Activated gamma-delta T cell (primary cell): ENCODE results near the gene CTXND1.
"Not testable (repeated sequence)": the region's sequence is repeated elsewhere in the genome, so short reads cannot be mapped to it uniquely, and the experiment has no call there.

Experiments
- DNase-seq: peaks from one replicate; lab custom pipeline; 2025; lab: John Stamatoyannopoulos, UW

CTXND1 gene

GRCh38 chr15:80159301-80159700 lies 92.7 kb downstream of the CTXND1 start:
- no peak for DNase-seq

GRCh38 chr15:80157215-80157614 lies 94.8 kb downstream of the CTXND1 start:
- DNase-seq = no peak

DNA sequence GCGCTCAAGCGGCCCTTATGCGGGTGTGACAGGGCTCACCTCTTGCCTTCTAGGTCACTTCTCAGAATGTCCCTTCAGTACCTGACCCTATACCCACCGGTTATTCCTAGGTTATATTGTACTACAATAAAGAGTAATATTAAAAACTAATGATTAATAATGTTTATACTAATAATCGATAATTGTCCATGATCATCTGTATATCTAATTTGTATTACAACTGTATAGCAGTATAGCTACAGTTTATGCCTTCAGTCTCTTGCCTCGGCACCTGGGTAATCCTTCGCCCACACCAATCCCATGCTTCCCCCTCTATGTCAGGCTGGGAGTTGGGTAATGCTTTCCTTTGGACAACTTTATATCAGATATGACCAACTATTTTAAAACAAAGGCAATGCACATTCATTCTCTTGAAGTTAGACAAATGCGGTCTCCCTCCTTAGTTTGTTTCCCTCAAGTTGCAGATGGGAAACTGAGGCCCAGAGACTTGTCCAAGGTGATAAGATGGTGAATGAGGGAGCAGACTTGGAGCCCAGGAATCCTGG lies 95.8 kb downstream of the CTXND1 start:
- DNase-seq = no peak

DNA sequence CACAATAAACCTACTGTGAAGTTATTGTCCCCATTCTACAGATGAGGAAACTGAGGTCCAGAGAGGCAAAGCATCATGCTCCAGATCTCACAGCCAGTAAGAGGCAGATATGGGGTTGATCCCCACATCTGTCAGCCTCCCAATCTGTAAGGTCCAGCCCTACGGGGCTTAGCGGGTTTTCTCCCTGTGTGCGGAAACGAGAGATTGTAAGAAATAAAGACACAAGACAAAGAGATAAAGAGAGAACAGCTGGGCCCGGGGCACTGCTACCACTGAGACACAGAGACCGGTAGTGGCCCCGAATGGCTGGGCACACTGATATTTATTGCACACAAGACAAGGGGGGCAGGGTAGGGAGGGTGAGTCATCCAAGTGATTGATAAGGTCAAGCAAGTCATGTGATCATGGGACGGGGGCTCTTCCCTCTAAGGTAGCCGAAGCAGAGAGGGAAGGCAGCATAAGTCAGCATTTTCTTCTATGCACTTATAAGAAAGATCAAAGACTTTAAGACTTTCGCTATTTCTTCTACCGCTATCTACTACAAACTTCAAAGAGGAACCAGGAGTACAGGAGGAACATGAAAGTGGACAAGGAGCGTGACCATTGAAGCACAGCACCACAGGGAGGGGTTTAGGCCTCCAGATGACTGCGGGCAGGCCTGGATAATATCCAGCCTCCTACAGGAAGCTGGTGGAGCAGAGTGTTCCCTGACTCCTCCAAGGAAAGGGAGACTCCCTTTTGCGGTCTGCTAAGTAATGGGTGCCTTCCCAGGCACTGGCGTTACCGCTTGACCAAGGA lies 96.4 kb downstream of the CTXND1 start:
- not testable (repeated sequence) for DNase-seq

DNA sequence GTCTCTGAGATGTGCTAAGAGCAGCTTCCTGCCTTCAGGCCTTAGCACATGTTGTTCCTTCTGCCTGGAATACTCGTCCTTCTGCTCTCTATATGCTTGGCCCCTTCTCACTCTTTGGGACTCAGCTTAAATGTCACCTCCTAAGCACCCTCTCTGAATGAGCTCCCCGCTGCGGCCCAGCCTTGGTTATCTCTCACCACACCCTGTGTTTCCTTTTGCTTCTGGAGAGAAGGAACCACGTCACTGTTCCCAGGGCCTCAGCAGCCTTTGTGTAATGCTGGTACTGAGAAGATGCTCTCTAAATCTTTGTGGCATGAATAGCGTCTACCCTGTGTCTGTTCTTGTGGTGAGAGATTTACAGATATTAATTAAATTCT lies 97.0 kb downstream of the CTXND1 start:
- no peak for DNase-seq

- DNase-seq = no peak
Measured at GRCh38 chr15:80154336-80154735, 97.7 kb downstream of the CTXND1 start.

- DNase-seq = no peak
Measured at GRCh38 chr15:80153900-80154299, 98.1 kb downstream of the CTXND1 start.

GRCh38 chr15:80152896-80153876 lies 98.8 kb downstream of the CTXND1 start, which contains the start of gene FAH:
Gene FAH (plus strand): TSS chr15:80152999. CDS start chr15:80153055, 56 bp downstream.
- DNase-seq = no peak

GRCh38 chr15:80152180-80152895 lies 99.7 kb downstream of the CTXND1 start:
- DNase-seq = peak; percentile 86

DNA sequence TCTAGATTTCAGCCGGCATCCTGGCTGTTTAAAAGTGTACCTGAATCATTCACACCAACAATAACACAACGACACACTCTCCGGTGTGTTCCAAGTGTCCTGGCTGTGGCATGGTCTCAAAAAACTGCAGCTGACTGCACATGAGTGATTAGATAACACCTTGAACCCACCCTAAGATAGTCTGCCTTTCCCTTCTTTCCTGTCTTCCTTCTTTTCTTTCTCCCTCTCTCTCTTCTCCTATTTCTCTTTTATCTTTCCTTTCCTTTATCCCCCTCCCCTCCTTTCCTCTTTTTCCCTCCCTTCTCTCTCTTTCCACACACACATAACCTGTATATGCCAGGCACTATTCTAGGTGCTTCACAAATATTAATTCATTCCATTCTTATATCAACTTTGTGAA lies 100.4 kb downstream of the CTXND1 start:
- no peak for DNase-seq

GRCh38 chr15:80151148-80151547 lies 100.9 kb downstream of the CTXND1 start:
- DNase-seq = no peak
